Transverse colon (tissue), 4 donors: ENCODE measurements around the gene SIMC1.
"Not testable (repeated sequence)": the region's sequence is repeated elsewhere in the genome, so short reads cannot be mapped to it uniquely, and the experiment has no call there.

ENCODE experiments used
- POLR2AphosphoS5 ChIP-seq, 3 donors: sonication (generic); formaldehyde crosslinking; IDR thresholded peaks; one replicate each; pipeline ENCODE4 v1.6.1; 2016; ENCODE audit warnings: antibody characterized with exemption in 3 of 3
- TF ChIP-seq, protein P1 (sequence below), 5 experiments: fragments of 200-600 bp in 3 of 5; fragments of 450-650 bp in 2 of 5; sonication (generic) in 3 of 5; IDR thresholded peaks; 1 replicate in 2 of 5; 2 replicates in 3 of 5; pipeline ENCODE4 v1.5.1; 2016 to 2017; ENCODE audit warnings: antibody characterized with exemption in 5 of 5, inconsistent platforms in 3 of 5, mild to moderate bottlenecking in 2 of 5, moderate library complexity in 1 of 5

DNA sequence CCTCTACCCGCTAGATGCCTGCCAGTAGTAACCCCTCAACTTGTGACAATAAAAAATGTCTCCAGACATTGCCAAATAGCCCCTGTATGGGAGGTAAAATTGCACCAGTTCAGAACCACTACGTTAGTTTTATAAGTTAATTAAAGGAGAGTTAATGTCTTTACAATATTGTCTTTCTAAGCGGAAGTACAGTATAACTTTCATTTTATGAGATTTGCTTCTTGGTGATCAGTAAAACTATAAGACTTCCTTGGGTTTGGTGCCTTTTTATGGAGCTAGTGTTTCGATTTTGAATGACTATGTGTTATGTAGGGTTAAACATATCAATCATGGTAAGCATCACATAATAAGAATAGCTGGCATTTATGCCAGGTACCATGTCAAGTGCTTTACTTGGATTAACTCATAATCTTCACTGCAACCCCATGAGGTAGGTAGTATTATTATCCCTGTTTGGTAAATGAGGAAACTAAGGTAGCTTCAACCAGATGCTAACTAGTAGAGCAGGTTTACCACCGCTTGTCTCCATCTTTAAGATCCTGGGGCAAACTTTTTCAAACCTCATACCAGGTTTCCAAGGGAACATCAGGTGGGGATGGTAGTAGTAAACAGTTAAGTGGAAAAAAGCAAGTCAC, 19.8 kb downstream of the SIMC1 start:
- TF ChIP-seq, protein P1, sequence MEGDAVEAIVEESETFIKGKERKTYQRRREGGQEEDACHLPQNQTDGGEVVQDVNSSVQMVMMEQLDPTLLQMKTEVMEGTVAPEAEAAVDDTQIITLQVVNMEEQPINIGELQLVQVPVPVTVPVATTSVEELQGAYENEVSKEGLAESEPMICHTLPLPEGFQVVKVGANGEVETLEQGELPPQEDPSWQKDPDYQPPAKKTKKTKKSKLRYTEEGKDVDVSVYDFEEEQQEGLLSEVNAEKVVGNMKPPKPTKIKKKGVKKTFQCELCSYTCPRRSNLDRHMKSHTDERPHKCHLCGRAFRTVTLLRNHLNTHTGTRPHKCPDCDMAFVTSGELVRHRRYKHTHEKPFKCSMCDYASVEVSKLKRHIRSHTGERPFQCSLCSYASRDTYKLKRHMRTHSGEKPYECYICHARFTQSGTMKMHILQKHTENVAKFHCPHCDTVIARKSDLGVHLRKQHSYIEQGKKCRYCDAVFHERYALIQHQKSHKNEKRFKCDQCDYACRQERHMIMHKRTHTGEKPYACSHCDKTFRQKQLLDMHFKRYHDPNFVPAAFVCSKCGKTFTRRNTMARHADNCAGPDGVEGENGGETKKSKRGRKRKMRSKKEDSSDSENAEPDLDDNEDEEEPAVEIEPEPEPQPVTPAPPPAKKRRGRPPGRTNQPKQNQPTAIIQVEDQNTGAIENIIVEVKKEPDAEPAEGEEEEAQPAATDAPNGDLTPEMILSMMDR (IDR thresholded peaks at IDR 0.05) = not testable (repeated sequence)
- not testable (repeated sequence) for TF ChIP-seq POLR2AphosphoS5 (IDR thresholded peaks at IDR 0.05)
